ENCODE data around the gene SCAF4.
"Not testable (repeated sequence)": the region's sequence is repeated elsewhere in the genome, so short reads cannot be mapped to it uniquely, and the experiment has no call there.

The SCAF4 gene

GRCh38 chr21:31647650-31648049, 84.3 kb downstream of the SCAF4 start:
- Histone ChIP-seq H3K4me1 (ENCODE audit: insufficient read depth, poor library complexity, severe bottlenecking) (no peaks in the 10 kb centered on the region), H3K4me3 (ENCODE audit: severe bottlenecking) (no peak overlapping the region), H3K27me3 (ENCODE audit: insufficient read depth, poor library complexity, severe bottlenecking) (no peaks in the 10 kb centered on the region), H3K27ac (ENCODE audit: poor library complexity, severe bottlenecking) (no peak overlapping the region), H3K9me3 (ENCODE audit: severe bottlenecking) (no peaks in the 10 kb centered on the region), H3K36me3 (ENCODE audit: low read depth) (no peaks in the 10 kb centered on the region)
- no peak for TF ChIP-seq CTCF (IDR thresholded peaks at IDR 0.05; ENCODE audit: poor library complexity, severe bottlenecking)
- DNase-seq (ENCODE audit: low spot score) (no peak), ATAC-seq (ENCODE audit: low read depth) (no peak)

GRCh38 chr21:31644643-31645042, 87.3 kb downstream of the SCAF4 start:
- H3K4me1 ChIP-seq (ENCODE audit: insufficient read depth, poor library complexity, severe bottlenecking) = no peaks in the 10 kb centered on the region
- DNase-seq (ENCODE audit: low spot score) (no peak), ATAC-seq (ENCODE audit: low read depth) (no peak)
- no peaks in the 10 kb centered on the region for H3K36me3 ChIP-seq (ENCODE audit: low read depth)
- no peak overlapping the region for H3K4me3 ChIP-seq (ENCODE audit: severe bottlenecking)
- no peaks in the 10 kb centered on the region for H3K27me3 ChIP-seq (ENCODE audit: insufficient read depth, poor library complexity, severe bottlenecking)
- no peak for TF ChIP-seq CTCF (IDR thresholded peaks at IDR 0.05; ENCODE audit: poor library complexity, severe bottlenecking)
- H3K9me3 ChIP-seq (ENCODE audit: severe bottlenecking) = no peaks in the 10 kb centered on the region
- H3K27ac ChIP-seq (ENCODE audit: poor library complexity, severe bottlenecking) = no peak overlapping the region

- H3K4me3 ChIP-seq (ENCODE audit: severe bottlenecking) = no peak overlapping the region
- ATAC-seq (ENCODE audit: low read depth) = no peak
- no peak for TF ChIP-seq CTCF (IDR thresholded peaks at IDR 0.05; ENCODE audit: poor library complexity, severe bottlenecking)
Measured at GRCh38 chr21:31641416-31641922, 90.4 kb downstream of the SCAF4 start.

GRCh38 chr21:31636874-31637273, 95.0 kb downstream of the SCAF4 start:
- no peaks in the 10 kb centered on the region for H3K27me3 ChIP-seq (ENCODE audit: insufficient read depth, poor library complexity, severe bottlenecking)
- DNase-seq (ENCODE audit: low spot score) (no peak), ATAC-seq (ENCODE audit: low read depth) (no peak)
- no peaks in the 10 kb centered on the region for H3K36me3 ChIP-seq (ENCODE audit: low read depth)
- no peak for TF ChIP-seq CTCF (IDR thresholded peaks at IDR 0.05; ENCODE audit: poor library complexity, severe bottlenecking)
- H3K4me1 ChIP-seq (ENCODE audit: insufficient read depth, poor library complexity, severe bottlenecking) = peaks cover 4% of the 10 kb centered on the region
- H3K27ac ChIP-seq (ENCODE audit: poor library complexity, severe bottlenecking) = no peak overlapping the region
- peaks cover 4% of the 10 kb centered on the region for H3K9me3 ChIP-seq (ENCODE audit: severe bottlenecking)
- H3K4me3 ChIP-seq (ENCODE audit: severe bottlenecking) = no peak overlapping the region

More at GRCh38 chr21:31641416-31641922, 90.4 kb downstream of the SCAF4 start:
- DNase-seq (ENCODE audit: low spot score) = no peak
- Histone ChIP-seq H3K4me1 (ENCODE audit: insufficient read depth, poor library complexity, severe bottlenecking) (no peaks in the 10 kb centered on the region), H3K27me3 (ENCODE audit: insufficient read depth, poor library complexity, severe bottlenecking) (no peaks in the 10 kb centered on the region), H3K36me3 (ENCODE audit: low read depth) (no peaks in the 10 kb centered on the region), H3K27ac (ENCODE audit: poor library complexity, severe bottlenecking) (no peak overlapping the region), H3K9me3 (ENCODE audit: severe bottlenecking) (peaks cover 4% of the 10 kb centered on the region)

GRCh38 chr21:31634993-31635392, 96.9 kb downstream of the SCAF4 start:
- Histone ChIP-seq H3K9me3 (ENCODE audit: severe bottlenecking) (peaks cover 4% of the 10 kb centered on the region), H3K4me1 (ENCODE audit: insufficient read depth, poor library complexity, severe bottlenecking) (peaks cover 8% of the 10 kb centered on the region), H3K4me3 (ENCODE audit: severe bottlenecking) (no peak overlapping the region), H3K27ac (ENCODE audit: poor library complexity, severe bottlenecking) (peak overlapping the region; percentile 14), H3K27me3 (ENCODE audit: insufficient read depth, poor library complexity, severe bottlenecking) (no peaks in the 10 kb centered on the region), H3K36me3 (ENCODE audit: low read depth) (no peaks in the 10 kb centered on the region)
- no peak for DNase-seq (ENCODE audit: low spot score)
- no peak for TF ChIP-seq CTCF (IDR thresholded peaks at IDR 0.05; ENCODE audit: poor library complexity, severe bottlenecking)
- no peak for ATAC-seq (ENCODE audit: low read depth)

- peaks cover 12% of the 10 kb centered on the region for H3K4me1 ChIP-seq (ENCODE audit: insufficient read depth, poor library complexity, severe bottlenecking)
- H3K36me3 ChIP-seq (ENCODE audit: low read depth); ATAC-seq (ENCODE audit: low read depth); H3K4me3 ChIP-seq (ENCODE audit: severe bottlenecking); H3K9me3 ChIP-seq (ENCODE audit: severe bottlenecking); DNase-seq (ENCODE audit: low spot score); H3K27me3 ChIP-seq (ENCODE audit: insufficient read depth, poor library complexity, severe bottlenecking); H3K27ac ChIP-seq (ENCODE audit: poor library complexity, severe bottlenecking): not testable (repeated sequence)
Measured at GRCh38 chr21:31631881-31632280, 100.0 kb downstream of the SCAF4 start.
